Panc1 (cell line): ENCODE results near the gene LRRC74B.

Source experiments
- CTCF ChIP-seq: fragments of 450-650 bp; IDR thresholded peaks from 2 replicates; pipeline ENCODE4 v1.5.1; 2017; ENCODE audit warnings: mild to moderate bottlenecking
- POLR2AphosphoS5 ChIP-seq: IDR thresholded peaks from 2 replicates; pipeline ENCODE4 v1.6.1; 2012; ENCODE audit warnings: mild to moderate bottlenecking, low read depth, low read length, moderate library complexity
- SIN3A ChIP-seq: IDR thresholded peaks from 2 replicates; pipeline ENCODE4 v1.6.1; 2012; ENCODE audit warnings: low read depth, mild to moderate bottlenecking, low read length, moderate library complexity, borderline replicate concordance; ENCODE audit not compliant: insufficient read depth

GRCh38 chr22:21098099-21098671 lies 52.4 kb downstream of the LRRC74B start:
- TF ChIP-seq CTCF (no peak; the same call in none of the 2 replicates), POLR2AphosphoS5 (no peak), SIN3A (no peak)
